Thyroid gland (tissue), 4 donors: ENCODE measurements around the gene ZC2HC1C.

Experiments
- CTCF ChIP-seq, 6 experiments: fragments of 200-600 bp in 3 of 6; fragments of 450-650 bp in 3 of 6; sonication (generic) in 3 of 6; IDR thresholded peaks; one replicate each; pipeline ENCODE4 v1.5.1; 2016 to 2019; ENCODE audit warnings: antibody characterized with exemption in 6 of 6, mild to moderate bottlenecking in 2 of 6, inconsistent platforms in 1 of 6, moderate library complexity in 1 of 6
- POLR2A ChIP-seq, 2 donors: fragments of 450-650 bp; IDR thresholded peaks; one replicate each; pipeline ENCODE4 v1.6.1; 2017; ENCODE audit warnings: antibody characterized with exemption in 2 of 2, mild to moderate bottlenecking in 2 of 2, moderate library complexity in 1 of 2

GRCh38 chr14:75046899-75047298, 22.5 kb upstream of the ZC2HC1C start:
- no peak for TF ChIP-seq CTCF (IDR thresholded peaks at IDR 0.05)
- TF ChIP-seq POLR2A (IDR thresholded peaks at IDR 0.05) = no peak
